B cell (primary cell): Measurements from ENCODE around the gene GSG1.

ENCODE experiments used
- EZH2 ChIP-seq: IDR thresholded peaks from 2 replicates; pipeline ENCODE4 v1.6.1; 2012; ENCODE audit warnings: borderline replicate concordance, low read depth, mild to moderate bottlenecking, moderate library complexity, low read length; ENCODE audit not compliant: insufficient read depth, poor library complexity, severe bottlenecking
- TF ChIP-seq, protein P1 (sequence below): fragments of 200-600 bp; IDR thresholded peaks from one replicate; pipeline ENCODE4 v1.8.0; 2022; ENCODE audit warnings: antibody characterized with exemption, mild to moderate bottlenecking

DNA sequence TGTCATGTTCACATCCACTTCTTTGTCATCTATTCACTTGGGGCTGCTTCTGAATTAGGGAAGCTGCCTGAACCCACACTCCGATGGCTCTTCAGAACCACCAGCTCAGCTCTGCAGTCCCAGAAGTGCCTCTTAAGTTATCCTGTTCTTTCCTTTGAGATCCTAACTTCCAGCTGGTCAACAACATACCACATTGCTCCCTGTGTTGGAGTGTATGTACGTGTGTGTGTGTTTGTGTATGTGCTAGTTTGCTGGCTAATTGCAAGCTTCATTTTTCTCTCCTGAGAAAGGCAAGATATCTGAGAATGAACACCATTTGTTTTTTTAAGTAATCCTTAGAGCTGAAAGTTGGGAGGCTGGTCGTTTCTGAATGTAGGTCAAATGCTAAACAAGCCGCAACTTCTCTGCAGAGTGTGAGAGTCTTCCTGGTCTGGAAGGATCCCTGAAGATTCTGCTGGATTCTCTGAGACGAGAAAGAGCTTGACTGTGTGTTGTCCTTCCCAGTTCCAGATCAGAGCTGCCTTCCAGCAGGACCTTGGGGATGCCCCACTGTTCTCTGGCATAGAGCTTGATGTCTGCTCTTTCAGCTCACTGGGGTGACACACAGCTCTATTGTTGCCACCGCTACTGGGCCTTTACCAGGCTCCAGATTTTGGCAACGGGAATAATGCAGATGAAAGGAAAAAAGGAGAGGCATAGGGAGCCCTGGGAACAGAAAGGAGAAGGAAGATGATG lies 839 bp downstream of the GSG1 start:
- TF ChIP-seq, protein P1, sequence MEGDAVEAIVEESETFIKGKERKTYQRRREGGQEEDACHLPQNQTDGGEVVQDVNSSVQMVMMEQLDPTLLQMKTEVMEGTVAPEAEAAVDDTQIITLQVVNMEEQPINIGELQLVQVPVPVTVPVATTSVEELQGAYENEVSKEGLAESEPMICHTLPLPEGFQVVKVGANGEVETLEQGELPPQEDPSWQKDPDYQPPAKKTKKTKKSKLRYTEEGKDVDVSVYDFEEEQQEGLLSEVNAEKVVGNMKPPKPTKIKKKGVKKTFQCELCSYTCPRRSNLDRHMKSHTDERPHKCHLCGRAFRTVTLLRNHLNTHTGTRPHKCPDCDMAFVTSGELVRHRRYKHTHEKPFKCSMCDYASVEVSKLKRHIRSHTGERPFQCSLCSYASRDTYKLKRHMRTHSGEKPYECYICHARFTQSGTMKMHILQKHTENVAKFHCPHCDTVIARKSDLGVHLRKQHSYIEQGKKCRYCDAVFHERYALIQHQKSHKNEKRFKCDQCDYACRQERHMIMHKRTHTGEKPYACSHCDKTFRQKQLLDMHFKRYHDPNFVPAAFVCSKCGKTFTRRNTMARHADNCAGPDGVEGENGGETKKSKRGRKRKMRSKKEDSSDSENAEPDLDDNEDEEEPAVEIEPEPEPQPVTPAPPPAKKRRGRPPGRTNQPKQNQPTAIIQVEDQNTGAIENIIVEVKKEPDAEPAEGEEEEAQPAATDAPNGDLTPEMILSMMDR, result no peak
- TF ChIP-seq EZH2, result no peak
